ENCODE data around the gene MNT. TPM values are rescaled to one million over a fixed set of nuclear protein-coding genes. Genes with fewer than 3 reads are reported as not detected.

Gene MNT

DNA sequence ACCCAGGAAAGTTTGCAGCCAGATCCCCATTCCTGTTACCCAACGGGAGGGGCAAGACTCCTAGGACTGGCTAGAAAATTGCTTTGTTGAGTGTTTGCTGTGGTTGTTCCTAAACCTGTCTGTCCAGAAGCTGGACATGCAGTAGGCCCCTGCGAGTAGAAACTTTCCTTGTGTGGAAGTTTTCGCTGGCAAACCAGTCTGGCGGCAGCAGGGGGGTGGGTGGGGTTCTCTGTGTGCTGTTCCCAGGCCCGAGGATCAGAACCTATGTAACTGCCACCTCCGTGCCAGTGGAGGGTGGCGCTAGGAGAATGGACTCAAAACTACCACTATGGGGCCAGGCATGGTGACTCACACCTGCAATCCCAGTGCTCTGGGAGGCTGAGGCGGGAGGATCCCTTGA lies 54.4 kb downstream of the MNT start:
- Histone ChIP-seq H3K9me3 (replicated peaks; ENCODE audit: low read length) (no peaks in the 10 kb centered on the region), H3K4me2 (ENCODE audit: low read length) (no peak overlapping the region), H3K9ac (ENCODE audit: low read depth, low read length) (no peak overlapping the region), H3K4me3 (ENCODE audit: low read length) (no peak overlapping the region), H3K27me3 (ENCODE audit: control insufficient read depth, insufficient read depth, low read length) (no peaks in the 10 kb centered on the region), H3K36me3 (ENCODE audit: insufficient read depth, low read length) (peaks cover 8% of the 10 kb centered on the region), H3K4me1 (ENCODE audit: control insufficient read depth, insufficient read depth, low read length) (peaks cover 8% of the 10 kb centered on the region)

DNA sequence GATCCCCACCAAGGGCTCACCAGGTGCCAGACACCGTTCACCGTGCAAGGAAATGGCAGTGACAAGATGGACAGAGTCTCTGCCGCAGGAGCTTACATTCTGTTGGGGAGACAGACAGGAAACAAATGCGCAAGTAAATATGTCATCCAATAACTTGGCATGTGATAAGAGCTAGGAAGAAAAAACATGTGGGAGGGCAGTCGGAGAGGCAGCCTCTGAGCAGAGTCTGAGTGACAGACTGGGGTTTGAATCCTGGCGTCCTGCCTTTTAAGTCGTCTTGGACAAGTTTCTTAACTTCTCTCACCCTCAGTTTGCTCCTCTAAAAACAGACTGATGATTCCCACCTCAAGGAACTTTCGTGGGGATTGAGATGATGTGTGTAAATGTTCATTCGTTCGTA lies 56.3 kb downstream of the MNT start:
- Histone ChIP-seq H3K9ac (ENCODE audit: low read depth, low read length) (no peak overlapping the region), H3K27me3 (ENCODE audit: control insufficient read depth, insufficient read depth, low read length) (no peaks in the 10 kb centered on the region), H3K36me3 (ENCODE audit: insufficient read depth, low read length) (peaks cover 8% of the 10 kb centered on the region), H3K4me3 (ENCODE audit: low read length) (no peak overlapping the region), H3K9me3 (replicated peaks; ENCODE audit: low read length) (no peaks in the 10 kb centered on the region), H3K4me1 (ENCODE audit: control insufficient read depth, insufficient read depth, low read length) (peaks cover 8% of the 10 kb centered on the region), H3K4me2 (ENCODE audit: low read length) (no peak overlapping the region)

DNA sequence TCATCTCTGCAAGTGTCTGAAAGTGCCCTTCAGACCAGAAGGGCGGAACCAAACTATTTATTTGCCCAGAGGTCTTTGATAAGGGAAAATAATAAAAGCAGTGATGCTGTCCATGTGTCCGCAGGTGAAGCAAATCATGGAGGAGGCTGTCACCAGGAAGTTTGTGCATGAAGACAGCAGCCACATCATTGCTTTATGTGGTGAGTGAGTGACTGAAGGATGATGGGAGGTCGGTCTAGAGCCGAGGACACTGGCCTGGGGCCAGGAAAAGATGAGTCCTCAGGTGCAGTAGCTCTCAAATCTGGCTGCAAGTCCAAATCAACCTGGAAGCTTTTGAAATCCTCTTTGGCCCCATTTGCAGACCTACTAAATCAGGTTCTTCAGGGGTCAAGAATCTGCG lies 57.4 kb downstream of the MNT start:
- Histone ChIP-seq H3K9ac (ENCODE audit: low read depth, low read length) (no peak overlapping the region), H3K4me1 (ENCODE audit: control insufficient read depth, insufficient read depth, low read length) (peaks cover 9% of the 10 kb centered on the region), H3K9me3 (replicated peaks; ENCODE audit: low read length) (no peaks in the 10 kb centered on the region), H3K4me2 (ENCODE audit: low read length) (no peak overlapping the region), H3K4me3 (ENCODE audit: low read length) (no peak overlapping the region), H3K27me3 (ENCODE audit: control insufficient read depth, insufficient read depth, low read length) (no peaks in the 10 kb centered on the region), H3K36me3 (ENCODE audit: insufficient read depth, low read length) (peaks cover 8% of the 10 kb centered on the region)

DNA sequence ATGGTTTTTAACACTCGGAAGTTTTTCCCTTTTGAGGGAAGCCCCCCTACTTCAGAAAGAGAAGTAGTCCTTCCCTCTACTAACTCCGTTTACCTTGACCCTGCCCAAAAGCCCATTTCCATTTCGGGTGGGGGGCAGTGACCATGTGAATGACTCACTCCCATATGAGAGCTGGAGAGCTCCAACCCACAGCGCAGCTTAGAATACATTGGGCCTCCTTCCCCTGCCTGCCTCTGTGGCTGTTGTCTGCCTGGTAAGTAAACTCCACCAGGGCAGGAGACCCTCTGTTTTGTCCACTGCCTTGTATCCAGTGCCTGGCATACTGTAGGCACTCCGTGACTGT lies 62.6 kb downstream of the MNT start:
- peak overlapping the region; percentile 95 for H3K9ac ChIP-seq (ENCODE audit: low read depth, low read length)
- H3K4me1 ChIP-seq (ENCODE audit: control insufficient read depth, insufficient read depth, low read length), result peaks cover 21% of the 10 kb centered on the region
- peak overlapping the region; percentile 93 for H3K4me3 ChIP-seq (ENCODE audit: low read length)
- no peaks in the 10 kb centered on the region for H3K9me3 ChIP-seq (replicated peaks; ENCODE audit: low read length)
- H3K4me2 ChIP-seq (ENCODE audit: low read length), result peak overlapping the region; percentile 90
- peaks cover 20% of the 10 kb centered on the region for H3K36me3 ChIP-seq (ENCODE audit: insufficient read depth, low read length)
- H3K27me3 ChIP-seq (ENCODE audit: control insufficient read depth, insufficient read depth, low read length), result no peaks in the 10 kb centered on the region

DNA sequence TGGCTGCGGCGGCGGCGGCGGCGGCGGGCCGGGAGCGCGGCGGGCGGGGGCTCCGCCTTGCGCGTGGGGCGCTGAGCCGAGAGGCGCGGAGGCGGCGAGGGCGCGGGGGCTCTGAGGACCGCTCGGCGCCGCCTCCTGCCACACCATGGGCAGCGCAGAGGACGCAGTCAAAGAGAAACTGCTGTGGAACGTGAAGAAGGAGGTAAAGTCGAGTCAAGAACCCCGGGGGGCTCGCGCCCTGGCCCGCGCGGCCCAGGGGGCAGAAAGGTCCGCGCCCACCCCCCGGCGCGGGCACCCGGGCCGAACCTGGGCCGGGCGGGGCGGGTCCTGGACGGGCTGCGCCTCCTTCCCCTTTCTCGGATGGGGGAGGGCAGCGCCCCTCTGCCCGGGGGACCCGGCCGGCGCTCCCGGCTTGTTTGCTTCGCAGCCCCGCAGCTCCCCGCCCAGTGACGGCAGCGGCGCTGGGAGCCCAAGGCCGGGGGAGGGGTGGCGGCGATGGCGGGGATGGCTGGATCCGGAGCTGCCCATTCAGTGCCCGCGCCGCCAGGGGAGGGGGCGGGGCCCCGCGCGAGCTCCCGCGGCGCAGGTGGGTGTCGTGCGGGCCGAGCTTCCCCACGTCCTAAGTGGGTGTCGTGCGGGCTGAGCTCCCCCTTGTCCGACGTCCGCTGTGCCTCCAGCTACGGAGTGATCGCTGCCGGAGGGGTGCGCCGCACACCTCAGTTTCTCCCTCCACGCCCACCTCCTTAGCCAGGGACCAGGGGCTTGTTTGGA lies 63.1 kb downstream of the MNT start:
- Histone ChIP-seq H3K4me2 (ENCODE audit: low read length) (peak overlapping the region; percentile 90), H3K27me3 (ENCODE audit: control insufficient read depth, insufficient read depth, low read length) (no peaks in the 10 kb centered on the region), H3K4me3 (ENCODE audit: low read length) (peak overlapping the region; percentile 93), H3K4me1 (ENCODE audit: control insufficient read depth, insufficient read depth, low read length) (peaks cover 21% of the 10 kb centered on the region), H3K9ac (ENCODE audit: low read depth, low read length) (peak overlapping the region; percentile 95), H3K36me3 (ENCODE audit: insufficient read depth, low read length) (peaks cover 25% of the 10 kb centered on the region), H3K9me3 (replicated peaks; ENCODE audit: low read length) (no peaks in the 10 kb centered on the region)

DNA sequence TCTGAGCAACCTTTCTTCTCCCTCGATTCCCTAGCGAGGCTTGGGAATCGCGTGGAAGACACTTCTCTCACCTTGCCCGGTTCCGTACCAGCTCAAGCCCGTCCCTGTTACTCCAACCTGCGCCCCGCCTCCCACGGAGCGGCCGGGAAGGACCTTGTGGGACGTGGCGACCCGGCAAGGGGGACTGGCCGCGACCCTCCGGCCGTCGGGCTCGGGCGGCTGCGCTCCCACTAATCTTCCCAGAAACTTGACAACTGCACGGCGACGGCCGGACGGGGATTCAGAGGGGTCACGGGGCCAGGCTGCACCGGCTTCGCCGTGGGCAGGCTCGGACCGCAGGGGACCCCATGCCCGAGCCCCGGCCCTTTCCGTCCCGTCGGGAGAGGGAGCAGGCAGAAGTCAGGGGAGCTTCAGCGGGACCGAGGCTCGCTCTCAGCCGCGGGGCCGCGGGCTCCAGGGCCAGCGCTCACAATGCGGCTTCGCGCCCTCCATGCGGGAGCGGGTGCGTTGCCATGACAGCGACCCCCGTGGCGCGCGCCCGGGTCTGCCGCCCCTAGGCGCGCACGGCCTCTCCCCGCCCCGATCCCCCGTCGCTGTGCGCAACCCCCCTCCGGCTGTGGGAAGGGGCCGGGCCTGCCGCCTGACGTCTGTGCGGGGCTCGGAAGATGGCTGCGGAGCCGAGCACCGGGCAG lies 63.9 kb downstream of the MNT start, which contains the start of gene SGSM2:
TSS of gene SGSM2 (plus strand) at position 650 of the 692 bp plus-strand sequence. CDS start 188 bp downstream, outside the sequence.
- H3K9me3 ChIP-seq (replicated peaks; ENCODE audit: low read length), result no peaks in the 10 kb centered on the region
- peaks cover 21% of the 10 kb centered on the region for H3K4me1 ChIP-seq (ENCODE audit: control insufficient read depth, insufficient read depth, low read length)
- H3K9ac ChIP-seq (ENCODE audit: low read depth, low read length), result peak within 1 kb of the TSS; percentile 95
- no peaks in the 10 kb centered on the region for H3K27me3 ChIP-seq (ENCODE audit: control insufficient read depth, insufficient read depth, low read length)
- H3K36me3 ChIP-seq (ENCODE audit: insufficient read depth, low read length), result peaks cover 31% of the 10 kb centered on the region
- H3K4me3 ChIP-seq (ENCODE audit: low read length), result peak within 1 kb of the TSS; percentile 93
- peak within 1 kb of the TSS; percentile 90 for H3K4me2 ChIP-seq (ENCODE audit: low read length)

DNA sequence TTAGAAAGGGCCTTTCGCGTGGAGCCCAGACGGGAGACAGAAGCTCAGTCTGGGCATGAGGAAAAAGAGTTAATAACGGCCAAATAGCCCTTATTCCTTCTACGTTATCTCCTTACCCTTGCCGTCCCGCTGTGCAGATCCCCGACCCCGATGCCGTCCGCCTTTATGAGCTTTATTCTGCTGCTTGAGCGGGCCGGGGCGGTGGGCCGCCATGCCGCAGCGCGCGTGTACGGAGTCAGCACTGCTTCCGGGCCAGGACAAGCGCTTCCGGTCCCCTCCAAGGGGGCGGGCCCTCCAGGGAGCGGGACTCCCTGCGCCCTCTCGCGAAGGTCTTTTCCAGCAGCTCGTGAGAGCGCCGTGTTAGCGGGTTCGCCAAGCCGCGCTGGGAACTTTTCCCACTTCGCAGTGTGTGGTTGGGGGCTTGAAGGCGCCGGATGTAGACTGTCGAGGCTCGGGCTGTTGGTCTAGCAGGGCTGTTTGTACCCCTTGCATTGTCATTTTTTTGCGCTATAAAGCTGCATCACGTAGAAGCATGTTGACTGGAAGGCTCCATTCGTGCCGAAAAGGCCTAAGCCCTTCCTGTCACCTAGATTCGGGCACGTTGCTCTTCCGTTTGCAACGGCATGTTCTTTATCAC lies 64.5 kb downstream of the MNT start, which contains the start of gene TSR1:
TSS of gene TSR1 (minus strand) at position 243 of the 637 bp plus-strand sequence. CDS start at position 213, 30 bp downstream.
- Histone ChIP-seq H3K27me3 (ENCODE audit: control insufficient read depth, insufficient read depth, low read length) (no peaks in the 10 kb centered on the region), H3K4me3 (ENCODE audit: low read length) (peak within 1 kb of the TSS; percentile 93), H3K9ac (ENCODE audit: low read depth, low read length) (peak within 1 kb of the TSS; percentile 95), H3K36me3 (ENCODE audit: insufficient read depth, low read length) (peaks cover 37% of the 10 kb centered on the region), H3K4me1 (ENCODE audit: control insufficient read depth, insufficient read depth, low read length) (peaks cover 21% of the 10 kb centered on the region), H3K4me2 (ENCODE audit: low read length) (peak within 1 kb of the TSS; percentile 90), H3K9me3 (replicated peaks; ENCODE audit: low read length) (no peaks in the 10 kb centered on the region)

DNA sequence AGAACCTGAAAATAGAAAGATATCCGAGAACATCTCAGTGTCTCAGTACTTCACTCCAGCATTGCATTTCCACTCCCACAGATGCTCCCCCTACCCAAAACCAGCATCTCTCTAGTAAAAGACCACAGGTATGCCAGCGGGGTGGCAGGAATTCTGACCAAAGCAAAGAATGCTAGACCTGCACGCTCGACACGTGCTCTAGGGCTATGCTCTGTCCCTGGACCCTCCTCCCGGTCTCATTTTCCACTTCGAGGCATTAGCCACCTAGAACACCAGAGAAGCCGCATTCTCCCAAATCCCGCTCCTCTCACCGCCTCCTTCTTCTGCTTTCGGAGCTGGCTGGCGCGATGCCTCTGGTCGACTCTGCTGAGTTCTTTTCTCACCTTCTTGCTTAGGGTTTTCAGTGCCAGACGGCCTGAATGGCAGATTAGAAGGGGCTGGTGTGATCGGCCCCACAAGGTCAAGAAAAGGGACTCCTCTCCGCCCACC lies 65.1 kb downstream of the MNT start:
- Histone ChIP-seq H3K4me1 (ENCODE audit: control insufficient read depth, insufficient read depth, low read length) (peaks cover 21% of the 10 kb centered on the region), H3K9me3 (replicated peaks; ENCODE audit: low read length) (no peaks in the 10 kb centered on the region), H3K4me3 (ENCODE audit: low read length) (peak overlapping the region; percentile 93), H3K36me3 (ENCODE audit: insufficient read depth, low read length) (peaks cover 43% of the 10 kb centered on the region), H3K9ac (ENCODE audit: low read depth, low read length) (peak overlapping the region; percentile 95), H3K4me2 (ENCODE audit: low read length) (peak overlapping the region; percentile 90), H3K27me3 (ENCODE audit: control insufficient read depth, insufficient read depth, low read length) (no peaks in the 10 kb centered on the region)

Small RNA genes within 50 kb of the gene (small RNA-seq; reads per million reads assigned to genes)
- not detected for gene AC006435.3
- not detected for gene AC006435.4

Measured in skeletal muscle satellite cell (primary cell).